Smooth muscle cell of the brain vasculature (primary cell): ENCODE data around the gene C18orf54.
"Not testable (repeated sequence)": the region's sequence is repeated elsewhere in the genome, so short reads cannot be mapped to it uniquely, and the experiment has no call there.

Experiments used
- DNase-seq: peaks from one replicate; pipeline ENCODE4 v3.0.0-alpha.2; 2012; ENCODE audit warnings: low read depth, low spot score

C18orf54 gene

DNA sequence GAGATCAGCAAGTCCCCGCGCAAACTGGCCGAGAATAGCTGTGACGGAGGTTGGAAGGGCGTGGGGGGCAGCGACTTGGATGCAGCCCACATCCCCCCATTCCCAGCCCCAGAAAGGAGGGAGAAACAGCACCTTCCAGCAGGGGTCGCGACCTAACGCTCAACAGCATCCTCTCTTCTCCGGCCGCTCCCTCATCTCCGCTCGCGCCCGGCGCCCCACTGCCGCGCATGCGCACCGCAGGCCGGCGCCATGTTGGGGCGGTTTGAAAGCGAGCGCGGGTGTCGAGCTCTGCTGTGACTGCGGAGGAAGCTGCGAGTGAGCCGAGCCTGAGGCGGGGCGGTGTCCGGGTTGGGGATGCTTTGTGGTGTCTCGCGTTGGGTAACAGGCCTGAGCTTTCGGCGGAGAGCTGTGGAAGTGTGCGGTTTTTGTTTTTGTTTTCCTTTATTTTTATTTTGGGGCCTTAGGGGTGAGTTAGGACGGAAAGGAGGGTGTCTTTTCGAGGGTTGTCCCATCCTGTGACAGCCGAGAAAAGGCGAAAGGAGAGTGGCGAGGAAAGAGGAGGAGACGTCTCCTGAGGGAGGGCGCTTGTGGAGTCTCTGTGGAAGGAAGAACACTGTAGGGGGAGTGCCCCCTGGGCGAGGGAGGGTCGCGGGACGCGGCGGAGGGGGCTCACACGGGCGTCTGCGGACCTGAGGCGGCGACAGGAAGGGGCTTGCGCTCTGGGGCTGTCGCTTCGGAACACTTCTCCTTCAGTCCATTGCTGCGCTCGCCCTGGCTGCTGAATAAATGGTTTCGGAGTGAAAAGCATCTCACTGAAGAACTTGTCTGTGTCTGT lies at the start of gene C18orf54, which contains the start of gene STARD6:
Gene C18orf54 (plus strand): TSS at position 247 of the 835 bp plus-strand sequence. CDS start 2,667 bp downstream, outside the sequence.
Gene STARD6 (minus strand): TSS at position 199 of the 835 bp plus-strand sequence. CDS start 3,285 bp downstream, outside the sequence.
- DNase-seq: peak; percentile 70

DNA sequence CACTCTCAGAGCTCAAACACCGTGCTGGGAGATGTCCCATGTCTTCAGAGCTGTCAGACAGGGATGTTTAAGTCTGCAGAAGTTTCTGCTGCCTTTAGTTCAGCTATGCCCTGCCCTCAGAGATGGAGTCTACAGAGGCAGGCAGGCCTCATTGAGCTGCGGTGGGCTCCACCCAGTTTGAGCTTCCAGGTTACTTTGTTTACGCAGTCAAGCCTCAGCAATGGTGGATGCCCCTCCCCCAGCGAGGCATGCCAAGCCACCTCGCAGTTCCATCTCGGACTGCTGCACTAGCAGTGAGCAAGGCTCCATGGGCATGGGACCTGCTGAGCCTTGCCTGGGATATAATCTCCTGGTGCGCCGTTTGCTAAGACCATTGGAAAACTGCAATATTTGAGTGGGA lies 48.1 kb upstream of the C18orf54 start:
- not testable (repeated sequence) for DNase-seq

DNA sequence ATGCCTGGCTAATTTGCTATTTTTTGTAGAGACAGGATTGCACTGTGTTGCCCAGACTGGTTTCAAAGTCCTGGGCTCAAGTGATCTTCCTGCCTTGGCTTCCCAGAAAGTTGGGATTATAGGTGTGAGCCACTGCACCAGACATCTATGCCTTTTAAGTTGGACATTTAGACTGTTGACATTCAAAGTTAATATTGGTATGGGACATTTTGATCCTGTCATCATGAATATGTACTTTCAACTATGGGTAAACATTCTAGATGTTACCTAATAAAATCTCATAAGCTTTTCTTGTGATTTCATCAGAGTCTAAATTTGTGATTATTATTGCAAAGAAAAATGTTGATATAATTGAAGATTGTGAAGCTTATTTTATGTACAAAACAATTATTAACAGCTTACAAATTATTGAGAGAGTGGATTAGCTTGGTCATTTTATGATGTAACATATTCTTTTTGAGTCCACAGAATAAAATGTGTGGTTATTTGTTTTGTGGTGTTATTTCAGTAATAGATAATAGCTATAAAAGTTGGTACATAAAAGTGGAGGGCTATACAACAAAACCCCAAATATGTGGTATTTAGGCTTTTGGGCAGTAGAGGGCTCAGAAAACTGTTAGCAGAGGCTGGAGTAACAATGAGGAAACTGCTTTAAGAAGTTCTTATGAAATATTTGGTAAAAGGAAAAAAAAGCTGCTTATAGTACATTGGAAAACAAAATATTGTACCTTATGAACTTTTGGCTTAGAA lies 41.5 kb upstream of the C18orf54 start:
- DNase-seq: no peak

- DNase-seq: no peak
Measured at GRCh38 chr18:54323561-54323960, 34.1 kb upstream of the C18orf54 start.

GRCh38 chr18:54323970-54324369 lies 33.7 kb upstream of the C18orf54 start:
- DNase-seq: no peak

DNA sequence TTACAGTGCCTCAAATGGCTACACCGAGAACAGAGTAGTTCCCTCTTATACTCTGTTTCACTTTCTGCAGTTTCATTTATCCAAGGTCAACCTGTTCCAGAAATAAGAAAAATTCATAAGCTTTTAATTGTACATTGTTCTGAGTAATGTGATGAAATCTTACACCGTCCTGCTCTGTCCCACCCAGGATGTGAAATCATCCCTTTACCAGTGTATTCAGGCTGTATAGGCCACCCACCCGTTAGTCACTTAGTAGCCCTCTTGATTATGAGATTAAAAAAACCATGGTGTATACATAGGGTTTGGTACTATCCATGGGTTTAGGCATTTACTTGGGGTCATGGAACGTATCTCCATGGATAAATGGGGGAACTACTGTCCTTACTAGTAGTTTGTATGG lies 29.9 kb upstream of the C18orf54 start:
- DNase-seq: no peak

DNA sequence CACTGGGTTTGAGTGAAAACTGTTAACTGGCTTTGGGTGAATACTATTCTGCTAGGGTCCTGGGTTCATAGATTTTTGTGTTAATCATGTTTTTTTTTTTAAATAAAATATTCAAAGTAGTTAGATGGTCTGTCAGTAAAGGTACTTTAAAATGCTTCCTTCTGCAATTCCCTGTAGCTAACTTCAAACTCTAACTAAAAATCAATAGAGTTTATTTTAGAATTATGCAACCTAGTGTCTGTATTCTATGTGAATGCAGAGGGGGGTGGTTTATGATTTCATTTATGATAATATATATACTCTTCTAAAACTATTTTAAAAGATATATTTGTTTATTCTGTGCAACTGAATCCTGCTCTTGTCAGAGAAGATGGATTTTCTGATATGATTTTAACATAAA lies 27.9 kb upstream of the C18orf54 start:
- no peak for DNase-seq

DNA sequence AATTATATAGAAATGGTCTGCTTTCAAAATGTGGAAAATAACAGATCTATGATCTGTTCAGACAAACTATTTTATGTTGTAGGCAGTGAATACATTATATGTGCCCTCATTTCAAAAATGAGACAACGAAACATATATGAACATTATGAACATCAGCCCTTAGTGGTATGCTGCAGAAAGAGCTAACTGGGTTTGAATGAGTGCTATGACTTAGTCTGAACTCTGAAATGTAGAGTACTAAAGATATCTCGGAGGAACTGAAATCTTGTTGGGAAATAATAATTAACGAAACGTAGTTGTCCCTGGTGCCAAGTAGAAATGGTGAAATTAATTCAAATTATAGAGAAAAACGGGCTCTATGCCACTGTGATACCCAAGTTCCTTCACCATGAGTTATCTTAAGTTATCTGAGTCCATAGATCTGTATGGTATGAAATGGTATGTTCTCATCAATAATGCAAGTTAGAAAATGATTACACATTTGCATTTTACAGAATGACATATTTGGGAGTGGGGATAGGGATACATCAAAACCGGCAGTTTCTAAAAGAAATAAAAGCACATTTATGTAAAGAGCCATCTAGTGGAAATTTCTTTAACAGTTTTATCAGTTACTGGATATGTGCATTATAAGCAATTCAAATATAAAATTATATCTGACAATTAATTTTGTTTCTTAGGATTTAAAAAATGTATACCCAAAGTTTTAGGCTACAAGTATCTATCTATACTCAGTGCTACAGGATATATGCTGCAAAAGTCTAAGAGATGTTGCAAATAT lies 26.7 kb upstream of the C18orf54 start:
- DNase-seq: no peak

GRCh38 chr18:54335638-54336173 lies 22.0 kb upstream of the C18orf54 start:
- no peak for DNase-seq

DNA sequence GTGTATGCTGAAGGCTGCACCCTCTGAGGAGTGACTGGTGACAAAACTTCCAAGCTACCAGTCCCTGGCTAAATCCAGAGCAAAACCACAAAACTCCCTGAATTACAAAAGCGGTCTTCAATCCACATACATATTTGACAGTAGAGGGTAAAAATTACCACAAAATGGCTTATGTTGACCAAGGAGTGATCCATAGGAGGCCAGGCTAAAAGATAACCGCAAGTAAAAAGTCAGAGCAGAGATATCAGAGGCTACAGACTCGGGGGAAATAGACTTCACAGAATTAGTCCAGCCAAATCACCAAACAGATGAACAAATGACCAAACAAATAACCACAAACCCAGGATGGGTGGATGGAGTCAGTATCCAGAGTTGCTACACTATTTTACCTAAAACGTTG lies 19.5 kb upstream of the C18orf54 start:
- no peak for DNase-seq

GRCh38 chr18:54351186-54351585 lies 6.5 kb upstream of the C18orf54 start:
- DNase-seq: no peak

- DNase-seq: no peak
Measured at GRCh38 chr18:54357082-54357659, 535 bp upstream of the C18orf54 start.

- no peak for DNase-seq
Measured at GRCh38 chr18:54358495-54359040, 862 bp downstream of the C18orf54 start.

DNA sequence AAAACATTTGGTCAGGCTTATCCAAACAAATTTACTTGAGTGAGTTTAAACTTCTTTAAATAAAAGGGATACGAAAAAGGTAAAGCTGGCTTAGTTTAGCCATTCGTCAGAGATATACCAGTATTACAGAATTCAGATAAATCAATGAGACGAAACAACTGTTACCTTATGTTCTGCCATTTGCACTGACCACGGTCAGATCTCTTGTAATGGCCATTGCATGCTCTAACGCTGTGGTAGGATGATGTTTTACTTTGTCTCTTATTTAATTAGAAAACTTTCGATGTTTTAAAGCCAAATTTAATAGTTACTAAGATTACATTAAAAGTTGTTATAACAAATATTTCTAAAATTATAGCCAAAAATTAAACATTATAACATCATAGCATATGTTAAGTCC lies 1.5 kb downstream of the C18orf54 start:
- no peak for DNase-seq

GRCh38 chr18:54360406-54360805 lies 2.7 kb downstream of the C18orf54 start:
- no peak for DNase-seq

DNA sequence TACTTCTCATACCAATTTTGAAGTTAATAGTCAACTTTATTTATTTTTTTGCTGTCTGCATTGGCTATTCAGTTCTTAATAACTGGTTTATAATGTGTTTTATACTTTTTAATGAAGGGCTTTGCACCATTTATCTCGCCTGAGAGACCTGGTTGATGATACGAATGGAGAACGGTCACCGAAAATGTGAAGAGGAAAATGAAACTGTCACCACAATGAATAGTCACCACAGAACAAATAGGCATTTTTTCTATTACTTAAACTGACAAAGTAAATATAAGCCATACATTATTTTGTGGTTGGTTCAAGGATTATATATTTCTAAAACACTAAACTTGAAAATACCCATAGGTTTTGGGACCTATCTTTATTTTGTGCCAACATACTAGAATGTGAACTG lies 20.4 kb downstream of the C18orf54 start:
- DNase-seq: no peak

DNA sequence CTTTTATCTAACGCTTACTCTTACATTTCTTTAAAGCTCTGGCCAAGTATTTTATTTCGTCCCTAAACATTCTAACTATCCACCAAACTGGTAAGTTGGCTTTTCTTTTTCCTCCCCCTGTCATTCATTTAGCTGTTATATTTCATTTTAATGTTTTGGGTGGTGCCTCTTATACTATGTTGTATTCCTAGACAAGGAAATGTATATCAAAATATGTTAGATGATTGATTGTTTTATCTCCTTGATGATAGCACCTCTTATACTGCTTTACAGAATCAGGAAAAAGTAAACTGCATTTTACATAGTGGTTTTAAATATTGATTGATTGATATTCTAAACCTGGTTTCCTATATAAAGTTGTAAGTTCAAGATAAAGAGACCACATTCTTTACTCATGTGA lies 23.9 kb downstream of the C18orf54 start:
- no peak for DNase-seq

DNA sequence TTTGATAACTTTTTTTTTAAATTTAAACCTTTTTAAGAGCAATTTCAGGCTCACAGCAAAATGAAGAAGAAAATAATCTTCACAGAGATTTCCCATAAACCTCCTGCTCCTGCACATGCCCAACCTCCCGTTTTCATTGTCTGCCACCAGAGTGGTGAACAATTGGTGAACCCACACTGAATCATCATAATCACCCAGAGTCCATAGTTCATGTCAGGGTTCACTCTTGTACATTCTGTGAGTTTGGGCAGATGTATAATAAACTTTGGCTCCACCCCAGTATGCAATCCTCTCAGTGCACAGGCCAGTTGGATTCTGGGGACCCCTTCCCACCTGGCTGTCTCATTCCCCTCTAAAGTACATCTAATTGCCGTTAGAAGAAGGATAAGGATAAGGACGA lies 24.4 kb downstream of the C18orf54 start:
- no peak for DNase-seq

GRCh38 chr18:54382733-54383252 lies 25.1 kb downstream of the C18orf54 start:
- DNase-seq: no peak

GRCh38 chr18:54386043-54386442 lies 28.3 kb downstream of the C18orf54 start:
- no peak for DNase-seq
